Activated CD8-positive, alpha-beta memory T cell treated with anti-CD3 and anti-CD28 coated beads for 36 hours (primary cell): Measurements from ENCODE around the gene CCDC57. TPM values are rescaled to one million over a fixed set of nuclear protein-coding genes. Genes with fewer than 3 reads are reported as not detected.

ENCODE experiments used
- CTCF ChIA-PET: fragments of 350-600 bp; sonication (Branson Sonifier 250); formaldehyde crosslinking; loops from one replicate; lab custom pipeline; 2021; ENCODE audit warnings: antibody characterized with exemption; lab: Charles Lee
- POLR2A ChIA-PET: fragments of 350-600 bp; sonication (Branson Sonifier 250); formaldehyde crosslinking; loops from one replicate; lab custom pipeline; 2021; ENCODE audit warnings: antibody characterized with exemption; lab: Charles Lee
- total RNA-seq, 2 experiments: library from RNA; stranded (reverse); gene quantifications; one replicate each; pipeline ENCODE4 v1.2.3, GENCODE V29; 2021

CCDC57 gene
- total RNA-seq, 2 experiments from 2014 or later: 69.8 to 73.0 TPM

GRCh38 chr17:82113941-82114340 lies 98.7 kb downstream of the CCDC57 start:
- ChIA-PET CTCF (interaction anchor here (1.1 kb wide), 1 partner anchor 14 kb away, joined by 3 read pairs; no protein-coding TSS in a partner anchor), POLR2A (no interaction called here)

DNA sequence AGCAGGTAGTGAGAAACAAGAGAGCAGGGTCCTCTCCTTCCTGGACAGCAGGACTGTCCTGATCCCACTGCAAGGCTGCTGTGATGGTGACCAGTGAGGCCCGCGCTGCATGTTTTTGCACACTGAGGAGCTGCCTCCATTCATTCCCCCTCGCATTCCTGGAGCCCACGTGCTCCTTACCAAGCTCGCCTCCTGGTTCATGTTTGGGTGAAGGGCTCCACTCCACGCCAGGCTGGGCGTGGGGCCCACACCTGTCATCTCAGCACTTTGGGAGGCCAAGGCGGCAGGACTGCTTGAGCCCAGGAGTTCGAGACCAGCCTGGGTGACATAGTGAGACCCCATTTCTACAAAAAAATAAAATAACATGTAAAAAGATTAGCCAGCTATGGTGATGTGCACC lies 99.2 kb downstream of the CCDC57 start:
- POLR2A ChIA-PET: no interaction called here
- CTCF ChIA-PET: interaction anchor here (1.1 kb wide), 2 partner anchors 14 to 42 kb away, joined by 3 read pairs; no protein-coding TSS in a partner anchor

- ChIA-PET CTCF (interaction anchor here (1.1 kb wide), 2 partner anchors 15 to 42 kb away, joined by 3 read pairs; no protein-coding TSS in a partner anchor), POLR2A (no interaction called here)
Measured at GRCh38 chr17:82112914-82113311, 99.7 kb downstream of the CCDC57 start.

DNA sequence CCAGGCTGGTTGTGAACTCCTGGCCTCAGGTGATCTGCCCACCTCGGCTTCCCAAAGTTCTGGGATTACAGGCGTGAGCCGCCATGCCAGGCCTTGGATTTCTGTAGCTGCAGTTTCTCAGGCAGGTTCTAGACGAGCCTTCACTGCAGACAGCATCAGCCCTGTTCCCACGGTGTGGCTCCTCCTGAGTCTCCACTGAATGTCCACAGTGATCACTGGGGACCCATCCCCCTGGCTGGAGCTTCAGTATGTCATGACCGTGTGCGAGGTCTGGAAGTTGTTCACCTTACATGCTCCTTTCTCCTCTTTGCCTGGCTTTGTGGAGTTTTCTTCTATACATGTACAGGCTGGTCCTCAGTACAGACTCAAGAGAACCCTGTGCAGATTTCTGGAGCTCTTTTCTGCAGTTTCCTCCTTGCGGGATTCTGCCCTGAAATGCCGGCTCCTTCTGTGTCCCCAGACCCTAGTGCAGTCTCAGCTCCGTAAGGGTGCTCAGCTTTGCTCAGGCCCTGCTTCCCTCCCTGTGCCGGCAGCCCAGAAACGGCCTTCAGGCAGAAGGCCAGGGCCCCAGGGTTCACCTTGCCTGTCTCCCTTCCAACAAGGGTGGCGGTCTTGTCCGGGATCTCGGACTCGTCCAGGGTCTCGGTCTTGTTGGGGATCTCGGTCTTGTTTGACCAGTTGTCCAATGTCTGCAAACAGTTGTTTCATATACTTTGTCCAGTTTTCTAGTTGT lies 100.3 kb downstream of the CCDC57 start:
- POLR2A ChIA-PET: interaction anchor here (0.6 kb wide), 2 partner anchors 9 to 1615 kb away, joined by 3 read pairs; no protein-coding TSS in a partner anchor
- CTCF ChIA-PET: interaction anchor here (1.1 kb wide), 1 partner anchor 43 kb away, joined by 3 read pairs; no protein-coding TSS in a partner anchor

DNA sequence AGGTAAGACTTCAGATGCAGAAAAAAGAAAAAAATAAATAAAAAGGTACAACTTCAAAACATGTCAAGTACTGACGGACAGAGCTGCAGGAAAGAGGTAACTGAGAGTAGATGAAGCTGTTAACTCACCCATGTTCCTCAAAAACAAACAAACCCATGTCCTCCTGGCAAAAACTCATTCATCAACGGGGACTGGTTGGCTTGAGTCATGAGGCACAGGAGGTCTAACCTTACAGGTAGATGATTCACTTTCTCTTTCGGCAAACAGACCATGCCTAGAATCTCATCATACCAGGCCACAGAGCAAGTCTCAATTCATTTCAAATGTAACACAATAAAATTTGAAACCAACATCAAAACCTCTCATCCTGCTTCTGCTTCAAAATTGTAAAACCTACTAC lies 102.3 kb downstream of the CCDC57 start:
- POLR2A ChIA-PET: no interaction called here
- CTCF ChIA-PET: interaction anchor here (1.0 to 1.2 kb wide), 2 partner anchors 16 to 151 kb away, joined by 5 to 6 read pairs; no protein-coding TSS in a partner anchor

DNA sequence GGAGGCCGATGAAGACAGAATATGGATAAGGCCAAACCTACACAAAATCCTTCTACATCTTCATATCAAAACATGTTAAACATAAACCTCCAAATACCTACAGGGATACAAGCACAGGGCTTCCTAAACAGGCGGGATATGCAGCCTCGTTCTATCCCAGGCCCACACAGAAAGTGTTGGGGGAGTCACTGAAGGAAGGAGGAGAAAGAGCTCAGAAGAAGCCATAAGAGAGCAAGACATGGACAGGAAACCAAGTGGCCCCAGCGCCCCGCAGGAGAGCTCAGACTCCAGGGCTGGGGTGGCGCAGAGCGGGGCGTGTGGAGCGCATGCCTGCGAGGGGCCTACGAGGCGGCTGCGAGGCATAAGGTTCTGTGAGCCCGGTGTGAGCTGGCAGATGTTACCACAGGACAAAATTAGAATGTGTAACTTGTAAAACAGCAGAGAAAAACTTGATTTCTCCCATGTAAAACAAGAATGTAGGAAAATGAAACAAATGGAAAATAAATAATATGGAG lies 103.6 kb downstream of the CCDC57 start:
- POLR2A ChIA-PET: no interaction called here

GRCh38 chr17:82108496-82108945 lies 104.1 kb downstream of the CCDC57 start:
- ChIA-PET POLR2A (no interaction called here), CTCF (interaction anchor here (1.1 to 3.0 kb wide), 2 partner anchors 10 to 79 kb away, joined by 3 to 9 read pairs; partner anchors contain the start of gene FASN)

More for the DNA sequence above, 103.6 kb downstream of the CCDC57 start:
- CTCF ChIA-PET: interaction anchor here (1.1 to 3.0 kb wide), 2 partner anchors 10 to 79 kb away, joined by 3 to 9 read pairs; partner anchors contain the start of gene FASN

DNA sequence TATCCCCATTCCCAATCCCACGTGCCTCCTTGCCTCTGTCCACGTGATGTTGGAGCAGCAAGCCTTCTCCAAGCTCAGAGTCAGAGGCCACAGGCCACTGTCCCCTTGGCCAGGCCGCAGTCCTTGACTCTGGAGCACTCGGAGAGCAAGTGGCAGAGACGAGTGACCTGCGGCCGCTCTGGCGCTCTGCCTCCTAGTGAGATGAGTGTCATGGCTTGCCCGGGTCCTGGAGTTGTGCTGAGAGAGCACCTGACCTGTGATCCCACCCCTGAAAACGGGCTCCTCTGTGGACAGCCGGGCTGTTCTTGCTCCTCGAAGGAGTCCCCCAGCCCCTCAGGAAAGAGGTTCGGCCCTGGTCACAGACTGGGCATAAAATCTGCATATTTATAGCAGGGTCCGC lies 104.6 kb downstream of the CCDC57 start:
- POLR2A ChIA-PET: no interaction called here
- CTCF ChIA-PET: interaction anchor here (3.0 kb wide), 1 partner anchor 9 kb away, joined by 9 read pairs; the partner anchor contains the start of gene FASN

- POLR2A ChIA-PET: interaction anchor here (1.5 kb wide), 1 partner anchor 11 kb away, joined by 7 read pairs; no protein-coding TSS in a partner anchor
- CTCF ChIA-PET: interaction anchor here (1.3 to 3.0 kb wide), 3 partner anchors 9 to 77 kb away, joined by 4 to 9 read pairs (median 6); partner anchors contain the start of gene FASN
Measured at GRCh38 chr17:82107341-82107860, 105.2 kb downstream of the CCDC57 start.

GRCh38 chr17:82106688-82107305 lies 105.8 kb downstream of the CCDC57 start:
- ChIA-PET CTCF (interaction anchor here (0.7 to 3.0 kb wide), 6 partner anchors 8 to 76 kb away, joined by 3 to 9 read pairs (median 4); partner anchors contain the start of gene FASN), POLR2A (interaction anchor here (0.9 to 2.2 kb wide), 4 partner anchors 9 to 69 kb away, joined by 3 to 7 read pairs (median 5); partner anchors contain the start of genes DCXR and FASN)

- CTCF ChIA-PET: interaction anchor here (0.7 to 3.0 kb wide), 8 partner anchors 7 to 134 kb away, joined by 3 to 9 read pairs (median 3); partner anchors contain the start of gene FASN
- POLR2A ChIA-PET: interaction anchor here (0.7 to 2.2 kb wide), 5 partner anchors 8 to 106 kb away, joined by 3 to 7 read pairs (median 4); partner anchors contain the start of genes CCDC57, DCXR and FASN
Measured at GRCh38 chr17:82105882-82106687, 106.6 kb downstream of the CCDC57 start.

- POLR2A ChIA-PET: interaction anchor here (0.5 to 2.2 kb wide), 5 partner anchors 9 to 107 kb away, joined by 3 to 7 read pairs (median 4); partner anchors contain the start of genes CCDC57 and DCXR
- CTCF ChIA-PET: interaction anchor here (0.7 to 2.0 kb wide), 4 partner anchors 12 to 133 kb away, joined by 3 to 6 read pairs (median 3); no protein-coding TSS in a partner anchor
Measured at GRCh38 chr17:82105417-82105881, 107.2 kb downstream of the CCDC57 start.

- POLR2A ChIA-PET: interaction anchor here (0.5 to 2.2 kb wide), 2 partner anchors 26 to 67 kb away, joined by 3 to 6 read pairs; partner anchors contain the start of gene DCXR
- CTCF ChIA-PET: interaction anchor here (1.5 kb wide), 1 partner anchor 17 kb away, joined by 3 read pairs; no protein-coding TSS in a partner anchor
Measured at GRCh38 chr17:82104797-82105416, 107.7 kb downstream of the CCDC57 start.

GRCh38 chr17:82103553-82104451 lies 108.8 kb downstream of the CCDC57 start:
- POLR2A ChIA-PET: no interaction called here
- CTCF ChIA-PET: interaction anchor here (0.6 to 1.5 kb wide), 2 partner anchors 18 to 26 kb away, joined by 3 to 4 read pairs; no protein-coding TSS in a partner anchor

DNA sequence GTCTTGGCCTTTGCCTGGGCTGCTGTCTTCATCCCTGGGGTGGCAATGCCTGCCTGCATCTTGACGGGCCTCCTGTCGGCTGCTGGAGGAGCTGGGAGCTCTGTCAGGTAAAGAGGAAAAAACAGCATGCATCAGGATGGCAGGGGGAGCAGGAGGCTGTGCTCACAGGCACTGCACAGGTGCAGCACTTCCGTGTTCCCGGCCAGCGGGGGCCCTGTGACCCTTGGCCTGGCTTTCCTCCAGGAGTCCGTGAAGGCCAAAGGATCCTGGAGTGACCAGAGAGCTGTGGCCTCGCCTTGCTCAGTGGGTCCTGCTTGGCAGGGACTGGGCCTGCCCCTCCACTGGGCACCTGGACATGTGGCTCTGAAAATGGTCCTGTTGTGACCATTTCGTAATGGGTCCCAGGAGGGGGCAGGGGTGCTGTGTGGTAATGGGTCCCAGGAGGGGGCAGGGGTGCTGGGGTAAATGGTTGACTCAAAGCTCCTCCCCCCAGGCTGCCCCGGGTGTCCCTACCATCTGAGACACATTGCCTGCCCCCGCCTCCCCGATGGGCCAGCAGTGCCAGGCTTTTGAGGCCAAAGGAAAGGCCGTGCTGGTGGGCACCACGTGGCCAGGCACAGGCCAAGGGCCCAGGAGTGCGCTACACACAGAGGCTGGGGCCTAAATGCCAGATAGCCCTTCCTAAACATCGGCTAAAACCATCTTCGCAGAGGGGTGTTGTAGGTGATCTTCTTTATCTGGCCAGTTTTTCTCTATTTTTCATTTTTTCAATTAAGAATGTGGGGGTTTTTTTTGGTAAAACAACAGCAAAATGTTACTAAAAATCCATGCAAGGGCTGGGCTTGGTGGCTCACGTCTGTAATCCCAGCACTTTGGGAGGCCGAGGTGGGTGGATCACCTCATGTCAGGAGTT lies 110.6 kb downstream of the CCDC57 start:
- ChIA-PET CTCF (no interaction called here), POLR2A (interaction anchor here (0.6 to 0.7 kb wide), 2 partner anchors 9 kb away, joined by 3 to 11 read pairs; no protein-coding TSS in a partner anchor)
